ENCODE data around the gene ABCF3.

The ABCF3 gene, protein sequence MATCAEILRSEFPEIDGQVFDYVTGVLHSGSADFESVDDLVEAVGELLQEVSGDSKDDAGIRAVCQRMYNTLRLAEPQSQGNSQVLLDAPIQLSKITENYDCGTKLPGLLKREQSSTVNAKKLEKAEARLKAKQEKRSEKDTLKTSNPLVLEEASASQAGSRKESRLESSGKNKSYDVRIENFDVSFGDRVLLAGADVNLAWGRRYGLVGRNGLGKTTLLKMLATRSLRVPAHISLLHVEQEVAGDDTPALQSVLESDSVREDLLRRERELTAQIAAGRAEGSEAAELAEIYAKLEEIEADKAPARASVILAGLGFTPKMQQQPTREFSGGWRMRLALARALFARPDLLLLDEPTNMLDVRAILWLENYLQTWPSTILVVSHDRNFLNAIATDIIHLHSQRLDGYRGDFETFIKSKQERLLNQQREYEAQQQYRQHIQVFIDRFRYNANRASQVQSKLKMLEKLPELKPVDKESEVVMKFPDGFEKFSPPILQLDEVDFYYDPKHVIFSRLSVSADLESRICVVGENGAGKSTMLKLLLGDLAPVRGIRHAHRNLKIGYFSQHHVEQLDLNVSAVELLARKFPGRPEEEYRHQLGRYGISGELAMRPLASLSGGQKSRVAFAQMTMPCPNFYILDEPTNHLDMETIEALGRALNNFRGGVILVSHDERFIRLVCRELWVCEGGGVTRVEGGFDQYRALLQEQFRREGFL

DNA sequence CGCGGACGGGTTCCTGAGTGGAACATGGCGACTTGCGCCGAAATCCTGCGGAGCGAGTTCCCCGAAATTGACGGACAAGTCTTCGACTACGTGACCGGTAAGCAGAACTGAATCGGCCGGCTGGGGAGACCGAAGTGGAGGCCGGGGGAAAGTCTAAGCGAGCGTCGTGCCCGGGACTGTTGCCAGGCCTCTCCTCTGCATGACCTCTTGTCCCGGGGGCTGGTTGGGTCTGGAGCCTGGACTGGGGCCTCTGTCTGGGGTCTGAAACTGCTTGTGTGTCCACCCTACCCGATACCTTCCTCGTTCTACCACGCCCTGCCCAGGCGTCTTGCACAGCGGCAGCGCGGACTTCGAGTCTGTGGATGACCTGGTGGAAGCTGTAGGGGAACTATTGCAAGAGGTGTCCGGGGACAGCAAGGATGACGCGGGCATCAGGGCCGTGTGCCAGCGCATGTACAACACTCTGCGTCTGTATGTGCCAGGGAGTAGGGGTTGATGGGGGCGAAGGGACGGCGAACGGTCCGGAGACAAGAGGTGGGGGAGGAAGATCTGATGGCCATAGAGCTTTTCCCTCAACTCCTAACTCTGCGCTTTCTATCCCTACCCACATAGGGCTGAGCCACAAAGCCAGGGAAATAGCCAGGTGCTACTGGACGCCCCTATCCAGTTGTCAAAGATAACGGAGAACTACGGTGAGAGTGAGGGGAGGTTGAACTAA, at the start of gene ABCF3:
Gene ABCF3, plus strand, starts transcription at position 16 of the 718 bp plus-strand sequence. Its CDS starts 9 bp downstream, at position 25.
- H3K27ac ChIP-seq (ENCODE audit: low read depth in 2 of 2, low read length in 2 of 2) = peak within 1 kb of the TSS; percentile 61 to 80
- no peaks in the 10 kb centered on the region for H3K27me3 ChIP-seq (ENCODE audit: control insufficient read depth in 2 of 2, insufficient read depth in 2 of 2, low read length in 2 of 2)
- peaks cover 48 to 54% of the 10 kb centered on the region in 2 donors for H3K36me3 ChIP-seq (ENCODE audit: control insufficient read depth in 2 of 2, insufficient read depth in 2 of 2, low read length in 2 of 2)
- H3K9ac ChIP-seq (ENCODE audit: low read depth in 1 of 2, low read length in 2 of 2) = peak within 1 kb of the TSS; percentile 91 to 96
- H3K4me3 ChIP-seq (ENCODE audit: low read length in 2 of 2) = peak within 1 kb of the TSS; percentile 98 to 99
- peaks cover 16 to 18% of the 10 kb centered on the region in 2 donors for H3K4me1 ChIP-seq (ENCODE audit: control insufficient read depth in 2 of 2, insufficient read depth in 2 of 2, low read length in 2 of 2)
- H3K9me3 ChIP-seq (ENCODE audit: control insufficient read depth in 2 of 2, low read length in 2 of 2) = no peaks in the 10 kb centered on the region

DNA sequence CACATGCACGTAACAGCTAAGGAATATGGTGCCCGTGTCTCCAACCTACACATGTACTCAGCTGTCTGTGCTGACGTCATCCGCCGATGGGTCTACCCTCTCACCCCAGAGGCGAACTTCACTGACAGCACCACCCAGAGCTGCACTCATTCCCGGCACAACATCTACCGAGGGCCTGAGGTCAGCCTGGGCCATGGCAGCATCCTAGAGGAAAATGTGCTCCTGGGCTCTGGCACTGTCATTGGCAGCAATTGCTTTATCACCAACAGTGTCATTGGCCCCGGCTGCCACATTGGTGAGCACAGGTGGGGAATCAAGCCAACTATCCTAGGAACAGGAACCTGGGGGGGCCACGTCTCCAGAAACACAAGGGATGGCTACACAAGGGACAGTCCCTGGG, 45.6 kb upstream of the ABCF3 start:
- Histone ChIP-seq H3K9me3 (ENCODE audit: control insufficient read depth in 2 of 2, low read length in 2 of 2) (no peaks in the 10 kb centered on the region), H3K36me3 (ENCODE audit: control insufficient read depth in 2 of 2, insufficient read depth in 2 of 2, low read length in 2 of 2) (peaks cover 59 to 60% of the 10 kb centered on the region in 2 donors), H3K4me1 (ENCODE audit: control insufficient read depth in 2 of 2, insufficient read depth in 2 of 2, low read length in 2 of 2) (peaks cover 10 to 11% of the 10 kb centered on the region in 2 donors), H3K9ac (ENCODE audit: low read depth in 1 of 2, low read length in 2 of 2) (no peak overlapping the region), H3K27me3 (ENCODE audit: control insufficient read depth in 2 of 2, insufficient read depth in 2 of 2, low read length in 2 of 2) (no peaks in the 10 kb centered on the region), H3K27ac (ENCODE audit: low read depth in 2 of 2, low read length in 2 of 2) (no peak overlapping the region), H3K4me3 (ENCODE audit: low read length in 2 of 2) (no peak overlapping the region)

DNA sequence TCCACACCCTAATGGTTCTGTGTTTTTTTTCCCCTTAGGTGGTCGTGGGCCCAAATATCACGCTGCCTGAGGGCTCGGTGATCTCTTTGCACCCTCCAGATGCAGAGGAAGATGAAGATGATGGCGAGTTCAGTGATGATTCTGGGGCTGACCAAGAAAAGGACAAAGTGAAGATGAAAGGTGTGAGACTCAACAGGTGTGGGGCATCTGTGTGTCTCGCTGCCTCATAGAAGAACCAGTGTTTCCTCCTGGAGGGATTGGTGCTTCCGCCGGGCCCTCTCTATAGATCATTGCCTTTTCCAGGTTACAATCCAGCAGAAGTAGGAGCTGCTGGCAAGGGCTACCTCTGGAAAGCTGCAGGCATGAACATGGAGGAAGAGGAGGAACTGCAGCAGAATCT, 43.8 kb upstream of the ABCF3 start:
- Histone ChIP-seq H3K9ac (ENCODE audit: low read depth in 1 of 2, low read length in 2 of 2) (no peak overlapping the region), H3K9me3 (ENCODE audit: control insufficient read depth in 2 of 2, low read length in 2 of 2) (no peaks in the 10 kb centered on the region), H3K36me3 (ENCODE audit: control insufficient read depth in 2 of 2, insufficient read depth in 2 of 2, low read length in 2 of 2) (peaks cover 59 to 62% of the 10 kb centered on the region in 2 donors), H3K4me1 (ENCODE audit: control insufficient read depth in 2 of 2, insufficient read depth in 2 of 2, low read length in 2 of 2) (no peaks in the 10 kb centered on the region), H3K4me3 (ENCODE audit: low read length in 2 of 2) (no peak overlapping the region), H3K27ac (ENCODE audit: low read depth in 2 of 2, low read length in 2 of 2) (no peak overlapping the region), H3K27me3 (ENCODE audit: control insufficient read depth in 2 of 2, insufficient read depth in 2 of 2, low read length in 2 of 2) (no peaks in the 10 kb centered on the region)

DNA sequence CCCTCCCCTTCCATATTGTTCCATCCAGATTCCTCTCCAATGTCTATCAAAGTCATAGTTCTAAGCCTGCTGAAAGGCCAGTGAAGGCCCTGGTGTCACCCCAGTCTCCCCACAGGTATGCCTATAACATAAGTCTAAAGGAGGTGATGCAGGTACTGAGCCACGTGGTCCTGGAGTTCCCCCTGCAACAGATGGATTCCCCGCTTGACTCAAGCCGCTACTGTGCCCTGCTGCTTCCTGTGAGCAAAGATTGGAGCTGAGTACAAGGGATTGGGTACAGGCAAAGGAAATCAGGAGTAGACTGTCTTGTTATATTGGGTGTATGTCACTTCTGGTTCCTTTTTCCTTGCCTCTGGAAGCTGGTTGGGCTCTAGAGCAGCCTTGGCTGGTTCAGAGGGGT, 42.7 kb upstream of the ABCF3 start:
- H3K27me3 ChIP-seq (ENCODE audit: control insufficient read depth in 2 of 2, insufficient read depth in 2 of 2, low read length in 2 of 2) = no peaks in the 10 kb centered on the region
- no peak overlapping the region for H3K27ac ChIP-seq (ENCODE audit: low read depth in 2 of 2, low read length in 2 of 2)
- no peak overlapping the region for H3K9ac ChIP-seq (ENCODE audit: low read depth in 1 of 2, low read length in 2 of 2)
- H3K9me3 ChIP-seq (ENCODE audit: control insufficient read depth in 2 of 2, low read length in 2 of 2) = no peaks in the 10 kb centered on the region
- peaks cover 0 to 4% of the 10 kb centered on the region in 2 donors for H3K4me1 ChIP-seq (ENCODE audit: control insufficient read depth in 2 of 2, insufficient read depth in 2 of 2, low read length in 2 of 2)
- peaks cover 53 to 55% of the 10 kb centered on the region in 2 donors for H3K36me3 ChIP-seq (ENCODE audit: control insufficient read depth in 2 of 2, insufficient read depth in 2 of 2, low read length in 2 of 2)
- no peak overlapping the region for H3K4me3 ChIP-seq (ENCODE audit: low read length in 2 of 2)

DNA sequence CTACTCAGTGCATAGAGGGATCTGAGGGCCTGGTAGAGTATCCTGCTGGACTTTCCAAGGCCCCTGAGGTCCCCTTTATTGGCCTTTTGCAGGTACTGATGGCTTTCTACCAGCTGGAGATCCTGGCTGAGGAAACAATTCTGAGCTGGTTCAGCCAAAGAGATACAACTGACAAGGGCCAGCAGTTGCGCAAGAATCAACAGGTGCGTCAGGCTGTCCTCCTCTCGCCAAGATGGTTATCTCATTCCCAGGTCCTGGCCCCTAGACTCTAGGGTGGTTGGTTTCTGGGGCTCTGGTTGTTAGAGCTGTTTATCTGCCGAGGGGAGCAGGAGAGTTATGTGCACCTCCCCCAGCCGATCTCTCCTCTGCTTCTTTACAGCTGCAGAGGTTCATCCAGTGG, 41.5 kb upstream of the ABCF3 start:
- H3K27me3 ChIP-seq (ENCODE audit: control insufficient read depth in 2 of 2, insufficient read depth in 2 of 2, low read length in 2 of 2) = no peaks in the 10 kb centered on the region
- H3K4me1 ChIP-seq (ENCODE audit: control insufficient read depth in 2 of 2, insufficient read depth in 2 of 2, low read length in 2 of 2) = peaks cover 0 to 5% of the 10 kb centered on the region in 2 donors
- no peak overlapping the region for H3K9ac ChIP-seq (ENCODE audit: low read depth in 1 of 2, low read length in 2 of 2)
- no peak overlapping the region for H3K4me3 ChIP-seq (ENCODE audit: low read length in 2 of 2)
- no peaks in the 10 kb centered on the region for H3K9me3 ChIP-seq (ENCODE audit: control insufficient read depth in 2 of 2, low read length in 2 of 2)
- H3K27ac ChIP-seq (ENCODE audit: low read depth in 2 of 2, low read length in 2 of 2) = no peak overlapping the region
- peaks cover 53 to 55% of the 10 kb centered on the region in 2 donors for H3K36me3 ChIP-seq (ENCODE audit: control insufficient read depth in 2 of 2, insufficient read depth in 2 of 2, low read length in 2 of 2)

DNA sequence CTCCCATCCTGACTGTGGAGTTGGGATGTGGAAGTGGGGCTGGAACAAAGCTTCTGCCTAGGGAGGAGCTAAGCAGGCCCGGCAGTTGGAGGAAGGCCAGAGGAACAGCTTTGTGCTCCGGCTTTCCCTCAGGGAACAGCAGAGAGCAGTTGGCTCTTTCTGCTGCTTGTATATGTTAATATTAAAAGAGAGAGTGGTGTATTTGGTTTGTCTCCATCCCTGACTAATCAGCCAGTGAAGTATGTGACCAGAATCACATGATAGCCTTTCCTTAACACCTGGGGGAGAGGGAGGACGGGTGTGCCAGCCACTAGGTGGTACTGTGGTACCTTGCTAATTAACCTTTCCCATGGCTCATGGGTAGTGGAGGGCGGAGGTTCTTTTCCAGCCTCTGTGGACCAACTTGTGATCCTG, 40.9 kb upstream of the ABCF3 start:
- Histone ChIP-seq H3K4me1 (ENCODE audit: control insufficient read depth in 2 of 2, insufficient read depth in 2 of 2, low read length in 2 of 2) (peaks cover 0 to 5% of the 10 kb centered on the region in 2 donors), H3K9me3 (ENCODE audit: control insufficient read depth in 2 of 2, low read length in 2 of 2) (no peaks in the 10 kb centered on the region), H3K27me3 (ENCODE audit: control insufficient read depth in 2 of 2, insufficient read depth in 2 of 2, low read length in 2 of 2) (no peaks in the 10 kb centered on the region), H3K36me3 (ENCODE audit: control insufficient read depth in 2 of 2, insufficient read depth in 2 of 2, low read length in 2 of 2) (peaks cover 50 to 51% of the 10 kb centered on the region in 2 donors), H3K9ac (ENCODE audit: low read depth in 1 of 2, low read length in 2 of 2) (no peak overlapping the region), H3K4me3 (ENCODE audit: low read length in 2 of 2) (no peak overlapping the region), H3K27ac (ENCODE audit: low read depth in 2 of 2, low read length in 2 of 2) (no peak overlapping the region)

DNA sequence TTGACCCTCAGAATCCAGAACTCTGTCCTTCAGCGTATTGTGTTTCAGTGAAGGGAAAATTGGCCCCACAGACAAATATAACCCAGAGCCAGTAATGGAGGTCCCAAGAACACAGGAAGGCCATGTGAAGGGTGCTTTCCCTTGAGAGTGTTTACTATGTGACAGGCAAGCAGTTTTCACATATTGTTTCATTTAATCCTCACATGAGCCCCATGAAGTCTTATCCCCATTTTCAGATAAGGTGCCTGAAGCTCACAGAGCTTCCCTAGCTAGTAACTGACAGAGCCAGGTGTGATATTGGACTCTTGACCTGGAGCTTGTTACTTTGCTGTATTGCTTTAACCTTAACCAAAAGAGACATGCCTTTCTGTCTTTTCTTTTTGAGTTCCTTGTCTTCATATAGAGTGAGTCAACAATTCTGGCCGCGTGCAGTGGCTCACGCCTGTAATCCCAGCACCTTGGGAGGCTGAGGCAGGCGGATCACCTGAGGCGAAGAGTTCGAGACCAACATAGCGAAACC, 40.2 kb upstream of the ABCF3 start:
- no peaks in the 10 kb centered on the region for H3K9me3 ChIP-seq (ENCODE audit: control insufficient read depth in 2 of 2, low read length in 2 of 2)
- H3K9ac ChIP-seq (ENCODE audit: low read depth in 1 of 2, low read length in 2 of 2) = no peak overlapping the region
- H3K4me1 ChIP-seq (ENCODE audit: control insufficient read depth in 2 of 2, insufficient read depth in 2 of 2, low read length in 2 of 2) = peaks cover 0 to 5% of the 10 kb centered on the region in 2 donors
- no peak overlapping the region for H3K27ac ChIP-seq (ENCODE audit: low read depth in 2 of 2, low read length in 2 of 2)
- no peak overlapping the region for H3K4me3 ChIP-seq (ENCODE audit: low read length in 2 of 2)
- peaks cover 44% of the 10 kb centered on the region in 2 donors for H3K36me3 ChIP-seq (ENCODE audit: control insufficient read depth in 2 of 2, insufficient read depth in 2 of 2, low read length in 2 of 2)
- H3K27me3 ChIP-seq (ENCODE audit: control insufficient read depth in 2 of 2, insufficient read depth in 2 of 2, low read length in 2 of 2) = no peaks in the 10 kb centered on the region

DNA sequence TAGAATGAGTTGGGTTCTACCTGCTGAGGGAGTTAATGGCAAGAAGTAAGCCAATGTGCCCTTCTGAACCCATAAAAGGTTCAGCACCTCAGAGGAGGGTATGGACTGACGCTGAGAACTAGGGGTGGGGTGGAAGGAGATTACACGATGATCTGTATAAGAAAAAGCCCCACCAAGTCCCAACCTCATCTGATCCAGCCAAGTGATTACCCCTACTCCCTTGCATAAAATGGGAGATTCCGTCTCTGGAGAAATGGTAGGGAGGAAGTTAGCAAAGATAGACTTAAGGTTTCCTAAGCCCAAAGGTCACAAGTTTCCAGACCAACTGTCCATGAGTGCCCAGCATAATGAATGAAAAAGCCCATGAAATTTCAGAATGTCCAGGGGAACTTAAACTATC, 37.9 kb upstream of the ABCF3 start:
- peaks cover 21 to 22% of the 10 kb centered on the region in 2 donors for H3K36me3 ChIP-seq (ENCODE audit: control insufficient read depth in 2 of 2, insufficient read depth in 2 of 2, low read length in 2 of 2)
- no peaks in the 10 kb centered on the region for H3K27me3 ChIP-seq (ENCODE audit: control insufficient read depth in 2 of 2, insufficient read depth in 2 of 2, low read length in 2 of 2)
- no peaks in the 10 kb centered on the region for H3K9me3 ChIP-seq (ENCODE audit: control insufficient read depth in 2 of 2, low read length in 2 of 2)
- H3K9ac ChIP-seq (ENCODE audit: low read depth in 1 of 2, low read length in 2 of 2) = no peak overlapping the region
- H3K4me1 ChIP-seq (ENCODE audit: control insufficient read depth in 2 of 2, insufficient read depth in 2 of 2, low read length in 2 of 2) = peaks cover 0 to 5% of the 10 kb centered on the region in 2 donors
- H3K27ac ChIP-seq (ENCODE audit: low read depth in 2 of 2, low read length in 2 of 2) = no peak overlapping the region
- no peak overlapping the region for H3K4me3 ChIP-seq (ENCODE audit: low read length in 2 of 2)

DNA sequence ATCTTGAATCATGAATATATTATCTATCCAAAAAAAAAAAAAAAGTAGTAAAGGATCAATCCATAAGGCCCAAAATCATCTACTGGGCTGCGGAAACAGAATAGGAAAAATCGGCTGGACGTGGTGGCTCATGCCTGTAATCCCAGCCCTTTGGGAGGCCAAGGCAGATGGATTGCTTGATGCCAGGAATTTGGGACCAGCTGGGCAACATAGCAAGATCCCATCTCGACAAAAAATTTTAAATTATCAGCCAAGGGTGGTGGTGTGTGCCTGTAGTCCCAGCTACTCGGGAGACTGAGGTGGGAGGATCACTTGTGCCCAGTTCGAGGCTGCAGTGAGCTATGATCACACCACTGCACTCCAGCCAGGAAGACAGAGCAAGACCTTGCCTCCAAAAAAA, 36.9 kb upstream of the ABCF3 start:
- H3K4me1 ChIP-seq (ENCODE audit: control insufficient read depth in 2 of 2, insufficient read depth in 2 of 2, low read length in 2 of 2) = peaks cover 0 to 7% of the 10 kb centered on the region in 2 donors
- H3K27ac ChIP-seq (ENCODE audit: low read depth in 2 of 2, low read length in 2 of 2) = no peak overlapping the region
- no peak overlapping the region for H3K9ac ChIP-seq (ENCODE audit: low read depth in 1 of 2, low read length in 2 of 2)
- H3K9me3 ChIP-seq (ENCODE audit: control insufficient read depth in 2 of 2, low read length in 2 of 2) = no peaks in the 10 kb centered on the region
- H3K36me3 ChIP-seq (ENCODE audit: control insufficient read depth in 2 of 2, insufficient read depth in 2 of 2, low read length in 2 of 2) = peaks cover 10 to 11% of the 10 kb centered on the region in 2 donors
- H3K27me3 ChIP-seq (ENCODE audit: control insufficient read depth in 2 of 2, insufficient read depth in 2 of 2, low read length in 2 of 2) = no peaks in the 10 kb centered on the region
- no peak overlapping the region for H3K4me3 ChIP-seq (ENCODE audit: low read length in 2 of 2)
